SH-SY5Y (cell line): ENCODE results near the gene BPNT1.

Experiments
- GATA2 ChIP-seq: IDR thresholded peaks from 2 replicates; pipeline ENCODE4 v1.6.1; 2011; ENCODE audit warnings: mild to moderate bottlenecking, low read depth, low read length
- GATA3 ChIP-seq: IDR thresholded peaks from 2 replicates; pipeline ENCODE4 v1.6.1; 2011; ENCODE audit warnings: low read depth, mild to moderate bottlenecking, low read length, moderate library complexity

- TF ChIP-seq GATA2 = no peak
- no peak for TF ChIP-seq GATA3
Measured at GRCh38 chr1:220056374-220056773, 33.2 kb downstream of the BPNT1 start.
